Mesenchymal stem cell (in vitro differentiated cells and primary cell): Measurements from ENCODE around the gene MPDZ.

ENCODE experiments used
- DNase-seq: peaks from one replicate; pipeline ENCODE4 v3.0.0-alpha.2; 2013
- H2AFZ ChIP-seq: one replicate; pipeline ENCODE4 v1.6.1; 2013; ENCODE audit warnings: low read depth, mild to moderate bottlenecking, control low read depth, inconsistent platforms, low read length, moderate library complexity
- H2AK5ac ChIP-seq: 2 replicates; pipeline ENCODE4 v1.6.1; 2013; ENCODE audit warnings: low read length, moderate library complexity, mild to moderate bottlenecking, inconsistent platforms; ENCODE audit not compliant: severe bottlenecking
- H2BK120ac ChIP-seq: one replicate; pipeline ENCODE4 v1.6.1; 2013; ENCODE audit warnings: low read depth, mild to moderate bottlenecking, inconsistent platforms, low read length, moderate library complexity
- H2BK12ac ChIP-seq, 2 experiments: one replicate each; pipeline ENCODE4 v1.6.1; 2013; ENCODE audit warnings: inconsistent platforms in 2 of 2, low read length in 2 of 2, mild to moderate bottlenecking in 2 of 2, moderate library complexity in 2 of 2, control low read depth in 1 of 2
- H2BK15ac ChIP-seq: one replicate; pipeline ENCODE4 v1.6.1; 2013; ENCODE audit warnings: mild to moderate bottlenecking, low read depth, inconsistent platforms; ENCODE audit not compliant: poor library complexity, severe bottlenecking
- H2BK5ac ChIP-seq: 2 replicates; pipeline ENCODE4 v1.6.1; 2013; ENCODE audit warnings: low read depth, mild to moderate bottlenecking, low read length, control low read depth, inconsistent platforms; ENCODE audit not compliant: poor library complexity, severe bottlenecking
- H3K14ac ChIP-seq, 2 experiments: one replicate each; pipeline ENCODE4 v1.6.1; 2013; ENCODE audit warnings: inconsistent platforms in 2 of 2, low read length in 2 of 2, control low read depth in 1 of 2, mild to moderate bottlenecking in 1 of 2, moderate library complexity in 1 of 2
- H3K18ac ChIP-seq, 2 experiments: one replicate each; pipeline ENCODE4 v1.6.1; 2013; ENCODE audit warnings: inconsistent platforms in 2 of 2, low read length in 2 of 2, control low read depth in 1 of 2, low read depth in 1 of 2, mild to moderate bottlenecking in 1 of 2
- H3K23ac ChIP-seq, 2 experiments: one replicate each; pipeline ENCODE4 v1.6.1; 2013; ENCODE audit warnings: inconsistent platforms in 2 of 2, low read length in 2 of 2, mild to moderate bottlenecking in 2 of 2, moderate library complexity in 2 of 2, control low read depth in 1 of 2
- H3K27ac ChIP-seq: 2 replicates; pipeline ENCODE4 v1.5.1; 2013; ENCODE audit warnings: mild to moderate bottlenecking, moderate library complexity, low read length, control low read depth, inconsistent platforms; ENCODE audit not compliant: poor library complexity, severe bottlenecking
- H3K27me3 ChIP-seq, 2 experiments: 2 replicates each; pipeline versions ENCODE4 v1.6.1 to v1.7.0; 2013; ENCODE audit warnings: low read length in 2 of 2, mild to moderate bottlenecking in 2 of 2, moderate library complexity in 2 of 2, control low read depth in 1 of 2, inconsistent platforms in 1 of 2; ENCODE audit not compliant: control insufficient read depth in 1 of 2, insufficient read depth in 1 of 2
- H3K36me3 ChIP-seq, 2 experiments: 2 replicates each; pipeline versions ENCODE4 v1.6.1 to v1.7.0; 2013; ENCODE audit warnings: low read length in 2 of 2, control low read depth in 1 of 2, inconsistent platforms in 1 of 2, low read depth in 1 of 2, mild to moderate bottlenecking in 1 of 2; ENCODE audit not compliant: insufficient read depth in 2 of 2, control insufficient read depth in 1 of 2
- H3K4ac ChIP-seq, 2 experiments: one replicate each; pipeline ENCODE4 v1.6.1; 2013; ENCODE audit warnings: inconsistent platforms in 2 of 2, low read length in 2 of 2, mild to moderate bottlenecking in 2 of 2, moderate library complexity in 2 of 2, control low read depth in 1 of 2, low read depth in 1 of 2
- H3K4me1 ChIP-seq: 2 replicates; pipeline ENCODE4 v1.6.1; 2013; ENCODE audit warnings: low read depth, low read length, control low read depth; ENCODE audit not compliant: control insufficient read depth, insufficient read depth
- H3K4me2 ChIP-seq: 2 replicates; pipeline ENCODE4 v1.6.1; 2013; ENCODE audit warnings: low read length, mild to moderate bottlenecking, inconsistent platforms; ENCODE audit not compliant: poor library complexity, severe bottlenecking
- H3K4me3 ChIP-seq, 2 experiments: 2 replicates each; pipeline versions ENCODE4 v1.5.1 to v1.7.0; 2013; ENCODE audit warnings: low read length in 2 of 2, mild to moderate bottlenecking in 2 of 2, control low read depth in 1 of 2, low read depth in 1 of 2; ENCODE audit not compliant: insufficient read depth in 1 of 2
- H3K79me1 ChIP-seq: replicated peaks from 2 replicates; pipeline ENCODE4 v1.6.1; 2013; ENCODE audit warnings: mild to moderate bottlenecking, control low read depth, low read length, inconsistent platforms; ENCODE audit not compliant: poor library complexity, severe bottlenecking
- H3K9ac ChIP-seq: 2 replicates; pipeline ENCODE4 v1.7.0; 2013; ENCODE audit warnings: mild to moderate bottlenecking, low read length, moderate library complexity
- H3K9me3 ChIP-seq: 2 replicates; pipeline ENCODE4 v1.7.0; 2013; ENCODE audit warnings: mild to moderate bottlenecking, low read length; ENCODE audit not compliant: control insufficient read depth
- H4K8ac ChIP-seq: one replicate; pipeline ENCODE4 v1.6.1; 2013; ENCODE audit warnings: inconsistent platforms, mild to moderate bottlenecking, low read length, moderate library complexity
- H4K91ac ChIP-seq: one replicate; pipeline ENCODE4 v1.6.1; 2013; ENCODE audit warnings: mild to moderate bottlenecking, low read length, inconsistent platforms
- WGBS: methylation state at CpG from one replicate; pipeline ENCODE4 v1.1.7; 2013; ENCODE audit warnings: mixed read lengths; 5-methylcytosine and 5-hydroxymethylcytosine counted together

The MPDZ gene

GRCh38 chr9:13278368-13279246 is 885 bp downstream of the MPDZ start:
- Histone ChIP-seq H3K14ac (peak overlapping the region in 1 of 2 experiments; percentile 98), H3K36me3 (no peaks in the 10 kb centered on the region), H3K4me2 (peak overlapping the region; percentile 85), H2BK15ac (peak overlapping the region; percentile 99), H3K9me3 (no peaks in the 10 kb centered on the region), H3K27me3 (no peaks in the 10 kb centered on the region), H3K4me1 (no peaks in the 10 kb centered on the region), H2AK5ac (no peak overlapping the region), H3K27ac (peak overlapping the region; percentile 78), H2BK5ac (peak overlapping the region; percentile 23), H3K4ac (peak overlapping the region; percentile 90 to 99), H3K18ac (peak overlapping the region; percentile 85 to 99), H2BK12ac (peak overlapping the region; percentile 38 to 79), H3K23ac (peak overlapping the region; percentile 54 to 64), H3K79me1 (no peaks in the 10 kb centered on the region), H4K91ac (peak overlapping the region; percentile 92), H2BK120ac (peak overlapping the region; percentile 94), H4K8ac (peak overlapping the region; percentile 99), H3K9ac (peak overlapping the region; percentile 96), H3K4me3 (peak overlapping the region; percentile 70 to 92), H2AFZ (peak overlapping the region; percentile 0)
- peak; percentile 81 for DNase-seq
- 2% methylated on average over 40 of the region's 67 CpGs for WGBS

DNA sequence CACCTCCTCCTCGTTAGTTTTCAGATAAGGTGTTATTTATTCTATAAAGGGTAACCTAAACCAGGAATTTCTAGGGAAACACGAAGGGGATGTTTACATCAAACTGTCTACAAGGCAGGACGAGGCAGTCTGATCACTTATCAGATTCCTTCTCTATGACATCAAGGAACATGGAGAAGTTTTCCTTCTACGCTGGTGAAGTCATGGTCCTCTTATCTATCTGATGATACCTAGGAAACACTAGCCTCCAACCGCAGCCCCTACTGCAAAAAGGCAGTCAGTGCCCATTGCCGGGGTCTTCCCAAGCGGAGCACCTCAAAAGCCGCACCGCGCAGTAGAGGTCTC is 1.5 kb downstream of the MPDZ start:
- H3K79me1 ChIP-seq = peaks cover under 1% of the 10 kb centered on the region
- no peaks in the 10 kb centered on the region for H3K9me3 ChIP-seq
- peak overlapping the region; percentile 96 for H3K9ac ChIP-seq
- H4K91ac ChIP-seq = peak overlapping the region; percentile 59
- peak overlapping the region; percentile 94 for H2BK120ac ChIP-seq
- no peaks in the 10 kb centered on the region for H3K4me1 ChIP-seq
- H3K14ac ChIP-seq = no peak overlapping the region
- no peak overlapping the region for H2AK5ac ChIP-seq
- peak overlapping the region; percentile 54 to 64 for H3K23ac ChIP-seq
- WGBS = under 1% methylated on average over 9 of the region's 10 CpGs
- peak overlapping the region; percentile 99 for H4K8ac ChIP-seq
- DNase-seq = peak; percentile 84
- H2BK5ac ChIP-seq = peak overlapping the region; percentile 23
- peak overlapping the region in 1 of 2 experiments; percentile 2 for H2BK12ac ChIP-seq
- peak overlapping the region; percentile 0 for H2AFZ ChIP-seq
- H3K27ac ChIP-seq = peak overlapping the region; percentile 78
- H3K4me3 ChIP-seq = peak overlapping the region; percentile 70 to 92
- peak overlapping the region; percentile 90 to 99 for H3K4ac ChIP-seq
- no peaks in the 10 kb centered on the region for H3K36me3 ChIP-seq
- peak overlapping the region; percentile 85 to 99 for H3K18ac ChIP-seq
- H3K27me3 ChIP-seq = no peaks in the 10 kb centered on the region
- no peak overlapping the region for H2BK15ac ChIP-seq
- peak overlapping the region; percentile 85 for H3K4me2 ChIP-seq

DNA sequence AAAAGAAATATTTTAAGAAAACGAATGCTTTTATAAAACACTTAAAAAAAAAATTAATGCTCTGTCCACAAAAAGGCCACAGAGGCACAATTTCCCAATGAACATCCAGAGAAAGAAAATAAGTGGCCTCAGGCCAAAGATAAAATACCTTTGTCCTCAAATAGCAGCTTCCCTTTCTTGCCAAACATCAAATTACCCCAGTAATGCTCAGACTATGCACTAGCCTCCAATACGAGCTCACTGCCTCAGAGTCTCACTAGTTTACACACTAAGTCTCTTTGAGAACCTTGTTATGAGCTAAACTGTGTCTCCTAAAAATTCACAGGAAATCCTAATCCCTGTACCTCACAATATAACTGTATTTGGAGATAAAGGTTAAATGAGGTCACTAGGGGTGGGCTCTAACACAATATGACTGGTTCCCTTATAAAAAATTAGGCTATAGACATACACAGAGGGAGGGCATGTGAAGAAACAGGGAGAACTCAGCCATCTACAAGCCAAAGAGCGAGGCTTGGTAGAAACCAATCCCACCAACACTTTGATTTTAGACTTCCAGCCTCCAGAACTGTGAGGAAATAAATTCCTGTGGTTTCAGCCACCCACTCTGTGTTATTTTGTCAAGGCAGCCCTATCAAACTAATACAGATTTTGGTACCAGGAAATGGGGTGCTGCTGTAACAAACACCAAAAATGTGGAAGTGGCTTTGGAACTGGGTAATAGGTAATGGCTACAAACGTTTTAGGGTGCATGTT is 4.4 kb downstream of the MPDZ start:
- H4K8ac ChIP-seq = no peak overlapping the region
- peak; percentile 39 for DNase-seq

DNA sequence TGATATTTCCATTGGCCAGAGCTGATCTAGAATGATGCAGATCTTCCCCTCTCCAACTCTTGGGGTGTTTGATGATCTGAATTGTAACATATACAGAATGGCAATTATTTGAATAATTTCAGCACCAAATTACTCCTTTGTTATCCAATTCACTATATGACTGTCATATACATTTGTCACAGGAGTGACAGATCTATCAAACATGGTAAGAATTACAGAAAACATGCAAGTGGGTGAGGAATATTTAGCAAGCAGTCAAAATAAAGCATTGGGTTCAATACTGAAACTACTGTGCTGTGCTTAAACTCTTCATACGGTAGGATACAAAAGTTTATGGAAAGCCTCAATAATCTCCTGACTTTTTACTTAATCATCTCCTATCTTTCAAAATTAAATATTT is 8.8 kb downstream of the MPDZ start:
- WGBS = 100% methylated on average over 1 of the region's 1 CpG
- no peak overlapping the region for H3K23ac ChIP-seq
- peaks cover 6% of the 10 kb centered on the region for H3K79me1 ChIP-seq
- no peak overlapping the region for H2BK5ac ChIP-seq
- H3K18ac ChIP-seq = no peak overlapping the region
- no peak overlapping the region for H4K91ac ChIP-seq
- no peak overlapping the region for H2BK120ac ChIP-seq
- H4K8ac ChIP-seq = no peak overlapping the region
- no peak for DNase-seq
- H3K36me3 ChIP-seq = no peaks in the 10 kb centered on the region
- H3K4ac ChIP-seq = no peak overlapping the region
- no peak overlapping the region for H2AK5ac ChIP-seq
- no peaks in the 10 kb centered on the region for H3K9me3 ChIP-seq
- no peak overlapping the region for H2AFZ ChIP-seq
- no peak overlapping the region for H3K4me3 ChIP-seq
- H3K4me2 ChIP-seq = no peak overlapping the region
- H3K4me1 ChIP-seq = no peaks in the 10 kb centered on the region
- no peaks in the 10 kb centered on the region for H3K27me3 ChIP-seq
- H3K27ac ChIP-seq = no peak overlapping the region
- no peak overlapping the region for H3K9ac ChIP-seq
- H3K14ac ChIP-seq = no peak overlapping the region
- no peak overlapping the region for H2BK12ac ChIP-seq
- H2BK15ac ChIP-seq = no peak overlapping the region

More for the DNA sequence above, 4.4 kb downstream of the MPDZ start:
- H3K9ac ChIP-seq = peak overlapping the region; percentile 63
- H2BK120ac ChIP-seq = no peak overlapping the region
- H4K91ac ChIP-seq = no peak overlapping the region
- 51% methylated on average over 4 of the region's 4 CpGs for WGBS
- no peaks in the 10 kb centered on the region for H3K4me1 ChIP-seq
- H3K18ac ChIP-seq = no peak overlapping the region
- H2BK15ac ChIP-seq = no peak overlapping the region
- H2AK5ac ChIP-seq = no peak overlapping the region
- no peaks in the 10 kb centered on the region for H3K36me3 ChIP-seq
- H3K27me3 ChIP-seq = no peaks in the 10 kb centered on the region
- no peak overlapping the region for H3K4ac ChIP-seq
- H2BK12ac ChIP-seq = no peak overlapping the region
- no peak overlapping the region for H2AFZ ChIP-seq
- no peak overlapping the region for H3K4me2 ChIP-seq
- H3K23ac ChIP-seq = no peak overlapping the region
- no peak overlapping the region for H3K27ac ChIP-seq
- no peak overlapping the region for H2BK5ac ChIP-seq
- H3K79me1 ChIP-seq = peaks cover 6% of the 10 kb centered on the region
- H3K9me3 ChIP-seq = no peaks in the 10 kb centered on the region
- H3K14ac ChIP-seq = no peak overlapping the region
- H3K4me3 ChIP-seq = no peak overlapping the region
